Lower lobe of right lung (tissue), 2 donors: ENCODE data around the gene CELF1. TPM values are rescaled to one million over a fixed set of nuclear protein-coding genes. Genes with fewer than 3 reads are reported as not detected.

Source experiments
- ATAC-seq, 2 donors: fragments of 200-7000 bp; cut with Tn5 transposase; one replicate each; pipeline ENCODE4 v1.9.1; 2020 to 2022; ENCODE audit warnings: mild to moderate bottlenecking in 2 of 2, moderate library complexity in 2 of 2
- DNase-seq: peaks from one replicate; pipeline ENCODE4 v3.0.0-alpha.2; 2020
- H3K27ac ChIP-seq: fragments of 200-600 bp; one replicate; pipeline ENCODE4 v1.8.0; 2022
- H3K27me3 ChIP-seq: fragments of 200-600 bp; one replicate; pipeline ENCODE4 v1.8.0; 2022; ENCODE audit warnings: low read depth
- H3K36me3 ChIP-seq: fragments of 200-600 bp; one replicate; pipeline ENCODE4 v1.8.0; 2022; ENCODE audit warnings: mild to moderate bottlenecking
- H3K4me1 ChIP-seq: fragments of 200-600 bp; one replicate; pipeline ENCODE4 v1.8.0; 2022
- H3K4me3 ChIP-seq: fragments of 200-600 bp; one replicate; pipeline ENCODE4 v1.8.0; 2022; ENCODE audit warnings: mild to moderate bottlenecking
- H3K9me3 ChIP-seq: fragments of 200-600 bp; one replicate; pipeline ENCODE4 v1.8.0; 2022
- CTCF ChIP-seq: fragments of 200-600 bp; IDR thresholded peaks from one replicate; pipeline ENCODE4 v1.8.0; 2022; ENCODE audit warnings: antibody characterized with exemption, mild to moderate bottlenecking
- intact Hi-C: fragments of 100-400 bp; cut with DNase I; formaldehyde crosslinking; loops from one replicate; pipeline ENCODE4 v1.11.0; 2022
- total RNA-seq: library from RNA; stranded (reverse); fragmentation: NEBNext Ultra II Directional; extraction: Animal tissue kit (Norgen Biotek cat#: 25700); gene quantifications from one replicate; pipeline ENCODE4 v1.2.1, GENCODE V29; 2021
- donor health status: DM: no; HTN: yes; CAD: no; lungs with severe emphysema.

Gene CELF1
- total RNA-seq, 1 donor from 2014 or later, result 105 TPM

- no peak overlapping the region for H3K4me3 ChIP-seq
- intact Hi-C loops, result no loop called here
- TF ChIP-seq CTCF, result no peak
- peak in 1 of 2 donors; percentile 23 for ATAC-seq
- H3K27me3 ChIP-seq, result no peaks in the 10 kb centered on the region
- DNase-seq, result no peak
- no peak overlapping the region for H3K27ac ChIP-seq
- no peaks in the 10 kb centered on the region for H3K9me3 ChIP-seq
- H3K4me1 ChIP-seq, result no peaks in the 10 kb centered on the region
- H3K36me3 ChIP-seq, result no peaks in the 10 kb centered on the region
Observed at GRCh38 chr11:47442514-47442913, 110.4 kb downstream of the CELF1 start.

GRCh38 chr11:47441421-47441820 lies 111.5 kb downstream of the CELF1 start:
- DNase-seq (no peak), ATAC-seq (no peak)
- no peak overlapping the region for H3K27ac ChIP-seq
- no peaks in the 10 kb centered on the region for H3K4me1 ChIP-seq
- no peaks in the 10 kb centered on the region for H3K36me3 ChIP-seq
- no peak overlapping the region for H3K4me3 ChIP-seq
- intact Hi-C loops, result no loop called here
- H3K9me3 ChIP-seq, result no peaks in the 10 kb centered on the region
- H3K27me3 ChIP-seq, result no peaks in the 10 kb centered on the region
- TF ChIP-seq CTCF, result no peak

- no peak overlapping the region for H3K4me3 ChIP-seq
- no peaks in the 10 kb centered on the region for H3K27me3 ChIP-seq
- no peaks in the 10 kb centered on the region for H3K9me3 ChIP-seq
- intact Hi-C loops, result no loop called here
- H3K4me1 ChIP-seq, result no peaks in the 10 kb centered on the region
- H3K27ac ChIP-seq, result no peak overlapping the region
- no peak for TF ChIP-seq CTCF
- H3K36me3 ChIP-seq, result no peaks in the 10 kb centered on the region
- DNase-seq (no peak), ATAC-seq (no peak)
Observed at GRCh38 chr11:47440054-47440476, 112.9 kb downstream of the CELF1 start.

- Histone ChIP-seq H3K27ac (no peak overlapping the region), H3K27me3 (no peaks in the 10 kb centered on the region), H3K9me3 (no peaks in the 10 kb centered on the region), H3K4me3 (no peak overlapping the region), H3K36me3 (no peaks in the 10 kb centered on the region), H3K4me1 (no peaks in the 10 kb centered on the region)
- intact Hi-C loops, result no loop called here
- no peak for ATAC-seq
- TF ChIP-seq CTCF, result no peak
- no peak for DNase-seq
Observed at GRCh38 chr11:47438721-47439120, 114.2 kb downstream of the CELF1 start.

GRCh38 chr11:47437746-47438418 lies 115.0 kb downstream of the CELF1 start:
- no peak for TF ChIP-seq CTCF
- DNase-seq (no peak), ATAC-seq (no peak)
- Histone ChIP-seq H3K4me3 (no peak overlapping the region), H3K9me3 (no peaks in the 10 kb centered on the region), H3K27ac (no peak overlapping the region), H3K4me1 (no peaks in the 10 kb centered on the region), H3K36me3 (no peaks in the 10 kb centered on the region), H3K27me3 (no peaks in the 10 kb centered on the region)
- intact Hi-C loops, result no loop called here
